ENCODE results near the gene KLHL42. TPM values are rescaled to one million over a fixed set of nuclear protein-coding genes. Genes with fewer than 3 reads are reported as not detected.
A peak's percentile ranks its signal among the peaks of the same experiment; 100 is the strongest.

KLHL42 gene
- total RNA-seq, 4 donors from 2014 or later: 16.5 to 30.4 (median 23.9) TPM

- no peak for TF ChIP-seq POLR2A (IDR thresholded peaks at IDR 0.05)
- TF ChIP-seq, protein P1, sequence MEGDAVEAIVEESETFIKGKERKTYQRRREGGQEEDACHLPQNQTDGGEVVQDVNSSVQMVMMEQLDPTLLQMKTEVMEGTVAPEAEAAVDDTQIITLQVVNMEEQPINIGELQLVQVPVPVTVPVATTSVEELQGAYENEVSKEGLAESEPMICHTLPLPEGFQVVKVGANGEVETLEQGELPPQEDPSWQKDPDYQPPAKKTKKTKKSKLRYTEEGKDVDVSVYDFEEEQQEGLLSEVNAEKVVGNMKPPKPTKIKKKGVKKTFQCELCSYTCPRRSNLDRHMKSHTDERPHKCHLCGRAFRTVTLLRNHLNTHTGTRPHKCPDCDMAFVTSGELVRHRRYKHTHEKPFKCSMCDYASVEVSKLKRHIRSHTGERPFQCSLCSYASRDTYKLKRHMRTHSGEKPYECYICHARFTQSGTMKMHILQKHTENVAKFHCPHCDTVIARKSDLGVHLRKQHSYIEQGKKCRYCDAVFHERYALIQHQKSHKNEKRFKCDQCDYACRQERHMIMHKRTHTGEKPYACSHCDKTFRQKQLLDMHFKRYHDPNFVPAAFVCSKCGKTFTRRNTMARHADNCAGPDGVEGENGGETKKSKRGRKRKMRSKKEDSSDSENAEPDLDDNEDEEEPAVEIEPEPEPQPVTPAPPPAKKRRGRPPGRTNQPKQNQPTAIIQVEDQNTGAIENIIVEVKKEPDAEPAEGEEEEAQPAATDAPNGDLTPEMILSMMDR (IDR thresholded peaks at IDR 0.05): no peak
- no peak for DNase-seq
- Histone ChIP-seq H3K36me3 (no peaks in the 10 kb centered on the region), H3K27ac (no peak overlapping the region), H3K9me3 (no peaks in the 10 kb centered on the region), H3K4me3 (no peak overlapping the region), H3K4me1 (peaks cover 0 to 12% (median 2%) of the 10 kb centered on the region in 4 donors), H3K27me3 (no peaks in the 10 kb centered on the region)
Measured at GRCh38 chr12:27820564-27820963, 40.5 kb downstream of the KLHL42 start.

GRCh38 chr12:27821259-27821973 is 41.4 kb downstream of the KLHL42 start:
- peak; percentile 22 to 70 (median 51) for DNase-seq
- H3K4me1 ChIP-seq: peaks cover 0 to 12% (median 2%) of the 10 kb centered on the region in 4 donors

GRCh38 chr12:27822076-27822712 is 42.2 kb downstream of the KLHL42 start:
- DNase-seq: peak in 1 of 3 donors; percentile 42
- no peak overlapping the region for H3K4me3 ChIP-seq
- peaks cover 0 to 12% (median 2%) of the 10 kb centered on the region in 4 donors for H3K4me1 ChIP-seq
- H3K9me3 ChIP-seq: no peaks in the 10 kb centered on the region
- peak overlapping the region in 1 of 4 donors; percentile 20 for H3K27ac ChIP-seq
- H3K27me3 ChIP-seq: no peaks in the 10 kb centered on the region
- H3K36me3 ChIP-seq: no peaks in the 10 kb centered on the region
- TF ChIP-seq, protein P1 (IDR thresholded peaks at IDR 0.05): no peak
- no peak for TF ChIP-seq POLR2A (IDR thresholded peaks at IDR 0.05)

More at GRCh38 chr12:27821259-27821973, 41.4 kb downstream of the KLHL42 start:
- H3K4me3 ChIP-seq: no peak overlapping the region
- TF ChIP-seq, protein P1 (IDR thresholded peaks at IDR 0.05): peak; percentile 69 to 84 (median 74)
- TF ChIP-seq POLR2A (IDR thresholded peaks at IDR 0.05): no peak
- no peaks in the 10 kb centered on the region for H3K27me3 ChIP-seq
- H3K9me3 ChIP-seq: no peaks in the 10 kb centered on the region
- H3K27ac ChIP-seq: no peak overlapping the region
- H3K36me3 ChIP-seq: no peaks in the 10 kb centered on the region

GRCh38 chr12:27823038-27823437 is 43.0 kb downstream of the KLHL42 start:
- Histone ChIP-seq H3K27ac (no peak overlapping the region), H3K36me3 (no peaks in the 10 kb centered on the region), H3K4me3 (no peak overlapping the region), H3K9me3 (no peaks in the 10 kb centered on the region), H3K4me1 (peaks cover 0 to 12% (median 2%) of the 10 kb centered on the region in 4 donors), H3K27me3 (no peaks in the 10 kb centered on the region)
- DNase-seq: no peak
- TF ChIP-seq POLR2A (IDR thresholded peaks at IDR 0.05): no peak
- TF ChIP-seq, protein P1 (IDR thresholded peaks at IDR 0.05): no peak

- Histone ChIP-seq H3K36me3 (no peaks in the 10 kb centered on the region), H3K9me3 (no peaks in the 10 kb centered on the region), H3K4me3 (no peak overlapping the region), H3K27ac (peak overlapping the region in 1 of 4 donors; percentile 43), H3K27me3 (no peaks in the 10 kb centered on the region), H3K4me1 (peaks cover 0 to 12% (median 2%) of the 10 kb centered on the region in 4 donors)
- TF ChIP-seq POLR2A (IDR thresholded peaks at IDR 0.05): no peak
- TF ChIP-seq, protein P1 (IDR thresholded peaks at IDR 0.05): no peak
- DNase-seq: peak in 2 of 3 donors; percentile 64 to 65
Measured at GRCh38 chr12:27824126-27824842, 44.3 kb downstream of the KLHL42 start.

All from Peyer's patch (tissue), 4 donors.